ENCODE measurements around the gene LAMP1.

DNA sequence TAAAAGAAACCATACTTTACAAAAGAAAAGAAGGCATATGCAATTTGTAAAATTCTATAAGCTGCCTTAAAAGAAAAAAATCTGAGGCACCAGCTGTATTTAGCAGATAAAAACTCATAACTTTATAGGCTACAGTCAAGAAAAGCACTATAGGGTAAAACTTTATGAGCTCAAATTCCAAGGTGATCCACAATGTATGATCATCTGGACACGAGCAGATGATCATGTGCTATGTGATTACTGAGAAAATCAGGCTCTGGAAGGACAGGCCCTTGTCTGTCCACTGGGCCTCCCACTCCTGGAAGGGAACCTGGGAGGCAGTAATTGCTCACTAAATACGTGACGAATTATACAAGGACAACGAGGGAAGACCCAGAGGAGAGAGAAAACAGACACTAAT lies 59.6 kb downstream of the LAMP1 start:
- no peak for TF ChIP-seq EP300 (IDR thresholded peaks at IDR 0.05; ENCODE audit: borderline replicate concordance)
- TF ChIP-seq RAD21 (IDR thresholded peaks at IDR 0.05; ENCODE audit: low read depth): no peak
- no peak for TF ChIP-seq YY1 (IDR thresholded peaks at IDR 0.05; ENCODE audit: low read depth)
- TF ChIP-seq CREB1 (IDR thresholded peaks at IDR 0.05; ENCODE audit: low read depth): no peak
- TF ChIP-seq TEAD4 (IDR thresholded peaks at IDR 0.05): no peak
- TF ChIP-seq MAX (IDR thresholded peaks at IDR 0.05): no peak
- no peak for TF ChIP-seq TCF12 (IDR thresholded peaks at IDR 0.05; ENCODE audit: low read depth)
- TF ChIP-seq CEBPB (IDR thresholded peaks at IDR 0.05): no peak
- no peak for TF ChIP-seq FOXM1 (IDR thresholded peaks at IDR 0.05; ENCODE audit: borderline replicate concordance, low read depth)
- no peak for TF ChIP-seq REST (IDR thresholded peaks at IDR 0.05; ENCODE audit: low read depth)
- TF ChIP-seq TAF1 (IDR thresholded peaks at IDR 0.05; ENCODE audit: low read depth): no peak
- no peak for TF ChIP-seq USF1 (IDR thresholded peaks at IDR 0.05)
- no peak for TF ChIP-seq EGR1 (IDR thresholded peaks at IDR 0.05)
- TF ChIP-seq ZBTB7A (IDR thresholded peaks at IDR 0.05; ENCODE audit: low read depth): no peak
